ENCODE measurements around the gene BACH1. TPM values are rescaled to one million over a fixed set of nuclear protein-coding genes. Genes with fewer than 3 reads are reported as not detected.

The BACH1 gene
- total RNA-seq, 1 donor from 2014 or later: 93.1 TPM

DNA sequence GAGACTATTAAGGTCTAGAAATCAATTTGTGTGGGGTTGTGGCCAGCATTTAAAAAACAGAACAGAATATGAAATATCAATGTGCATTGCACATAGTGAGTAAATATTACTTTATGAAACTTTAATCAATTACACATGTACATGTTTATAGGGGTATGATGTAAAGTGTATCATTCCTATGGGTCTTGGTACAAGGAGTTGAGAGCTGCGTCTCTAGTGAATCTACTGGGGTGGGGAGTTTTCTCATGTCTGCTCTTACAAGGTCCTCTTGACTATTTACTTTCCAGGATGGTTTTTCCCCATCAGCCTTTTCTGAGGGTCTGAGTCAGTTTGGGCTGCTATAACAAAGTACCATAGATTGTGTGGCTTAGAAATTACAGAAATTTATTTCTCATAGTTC is 75.8 kb downstream of the BACH1 start:
- Histone ChIP-seq H3K27me3 (ENCODE audit: insufficient read depth, low read length) (no peaks in the 10 kb centered on the region), H3K9me3 (ENCODE audit: insufficient read depth, low read depth, low read length) (no peaks in the 10 kb centered on the region), H3K4me1 (ENCODE audit: insufficient read depth, low read length) (no peaks in the 10 kb centered on the region), H4K20me1 (ENCODE audit: insufficient read depth, low read length) (no peaks in the 10 kb centered on the region), H3K9ac (ENCODE audit: low read length) (no peak overlapping the region), H3K36me3 (ENCODE audit: insufficient read depth, low read length) (peaks cover 16% of the 10 kb centered on the region), H3K4me2 (ENCODE audit: low read length) (no peak overlapping the region), H3K79me2 (ENCODE audit: insufficient read depth, low read length) (no peaks in the 10 kb centered on the region), H3K4me3 (ENCODE audit: insufficient read depth, low read depth, low read length) (no peak overlapping the region), H2AFZ (ENCODE audit: low read depth, low read length) (no peak overlapping the region), H3K27ac (ENCODE audit: low read depth, low read length) (no peak overlapping the region)
- no peaks in the 10 kb centered on the region for H3K27me3 Mint-ChIP-seq (ENCODE audit: low read depth, unreplicated experiment)
- H3K9me3 Mint-ChIP-seq (ENCODE audit: unreplicated experiment): no peaks in the 10 kb centered on the region
- H3K4me1 Mint-ChIP-seq (ENCODE audit: low read depth, unreplicated experiment): peaks cover 3% of the 10 kb centered on the region
- H3K27ac Mint-ChIP-seq (ENCODE audit: unreplicated experiment): no peak overlapping the region
- FAIRE-seq: no peak
- TF ChIP-seq, protein P1, sequence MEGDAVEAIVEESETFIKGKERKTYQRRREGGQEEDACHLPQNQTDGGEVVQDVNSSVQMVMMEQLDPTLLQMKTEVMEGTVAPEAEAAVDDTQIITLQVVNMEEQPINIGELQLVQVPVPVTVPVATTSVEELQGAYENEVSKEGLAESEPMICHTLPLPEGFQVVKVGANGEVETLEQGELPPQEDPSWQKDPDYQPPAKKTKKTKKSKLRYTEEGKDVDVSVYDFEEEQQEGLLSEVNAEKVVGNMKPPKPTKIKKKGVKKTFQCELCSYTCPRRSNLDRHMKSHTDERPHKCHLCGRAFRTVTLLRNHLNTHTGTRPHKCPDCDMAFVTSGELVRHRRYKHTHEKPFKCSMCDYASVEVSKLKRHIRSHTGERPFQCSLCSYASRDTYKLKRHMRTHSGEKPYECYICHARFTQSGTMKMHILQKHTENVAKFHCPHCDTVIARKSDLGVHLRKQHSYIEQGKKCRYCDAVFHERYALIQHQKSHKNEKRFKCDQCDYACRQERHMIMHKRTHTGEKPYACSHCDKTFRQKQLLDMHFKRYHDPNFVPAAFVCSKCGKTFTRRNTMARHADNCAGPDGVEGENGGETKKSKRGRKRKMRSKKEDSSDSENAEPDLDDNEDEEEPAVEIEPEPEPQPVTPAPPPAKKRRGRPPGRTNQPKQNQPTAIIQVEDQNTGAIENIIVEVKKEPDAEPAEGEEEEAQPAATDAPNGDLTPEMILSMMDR (IDR thresholded peaks at IDR 0.05; ENCODE audit: insufficient read depth, low read depth, low read length): no peak
- TF ChIP-seq EZH2 (IDR thresholded peaks at IDR 0.05; ENCODE audit: insufficient read depth, low read length): no peak
- H3K36me3 Mint-ChIP-seq (ENCODE audit: low read depth, unreplicated experiment): peaks cover 17% of the 10 kb centered on the region
- DNase-seq (ENCODE audit: low read depth): no peak
- no peak overlapping the region for H3K4me3 Mint-ChIP-seq (ENCODE audit: unreplicated experiment)

GRCh38 chr21:29376556-29376955 is 77.8 kb downstream of the BACH1 start:
- Mint-ChIP-seq H3K4me1 (ENCODE audit: low read depth, unreplicated experiment) (peaks cover 4% of the 10 kb centered on the region), H3K9me3 (ENCODE audit: unreplicated experiment) (no peaks in the 10 kb centered on the region), H3K27ac (ENCODE audit: unreplicated experiment) (peak overlapping the region; percentile 62), H3K36me3 (ENCODE audit: low read depth, unreplicated experiment) (peaks cover 17% of the 10 kb centered on the region), H3K27me3 (ENCODE audit: low read depth, unreplicated experiment) (no peaks in the 10 kb centered on the region), H3K4me3 (ENCODE audit: unreplicated experiment) (no peak overlapping the region)
- Histone ChIP-seq H3K27ac (ENCODE audit: low read depth, low read length) (no peak overlapping the region), H3K36me3 (ENCODE audit: insufficient read depth, low read length) (peaks cover 8% of the 10 kb centered on the region), H3K27me3 (ENCODE audit: insufficient read depth, low read length) (no peaks in the 10 kb centered on the region), H3K4me3 (ENCODE audit: insufficient read depth, low read depth, low read length) (no peak overlapping the region), H3K79me2 (ENCODE audit: insufficient read depth, low read length) (no peaks in the 10 kb centered on the region), H4K20me1 (ENCODE audit: insufficient read depth, low read length) (no peaks in the 10 kb centered on the region), H3K9ac (ENCODE audit: low read length) (no peak overlapping the region), H3K4me2 (ENCODE audit: low read length) (no peak overlapping the region), H3K4me1 (ENCODE audit: insufficient read depth, low read length) (peaks cover 4% of the 10 kb centered on the region), H2AFZ (ENCODE audit: low read depth, low read length) (no peak overlapping the region), H3K9me3 (ENCODE audit: insufficient read depth, low read depth, low read length) (no peaks in the 10 kb centered on the region)
- DNase-seq (ENCODE audit: low read depth) (no peak), FAIRE-seq (no peak)
- TF ChIP-seq, protein P1 (IDR thresholded peaks at IDR 0.05; ENCODE audit: insufficient read depth, low read depth, low read length): peak; percentile 30
- no peak for TF ChIP-seq EZH2 (IDR thresholded peaks at IDR 0.05; ENCODE audit: insufficient read depth, low read length)

DNA sequence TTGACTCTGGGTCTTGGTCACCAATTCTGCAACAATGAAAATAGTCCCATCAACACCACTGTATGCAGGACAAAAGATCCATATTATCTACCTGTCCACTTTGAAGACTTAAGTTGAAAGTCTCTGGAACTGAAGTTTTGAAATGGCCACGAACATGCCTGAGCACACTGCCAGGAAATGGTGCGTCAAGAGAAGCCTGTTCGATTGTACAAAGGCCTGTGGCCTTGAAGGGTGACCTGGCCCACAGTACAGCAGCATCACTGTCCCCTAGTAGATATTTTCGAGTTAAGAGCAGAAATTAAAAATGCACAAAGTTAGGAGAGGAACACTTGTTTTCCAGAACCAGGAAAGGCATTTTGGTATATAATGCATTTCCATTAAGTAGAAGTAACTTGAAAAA is 78.5 kb downstream of the BACH1 start:
- no peak overlapping the region for H2AFZ ChIP-seq (ENCODE audit: low read depth, low read length)
- H3K27ac Mint-ChIP-seq (ENCODE audit: unreplicated experiment): no peak overlapping the region
- H3K36me3 Mint-ChIP-seq (ENCODE audit: low read depth, unreplicated experiment): peaks cover 17% of the 10 kb centered on the region
- no peaks in the 10 kb centered on the region for H4K20me1 ChIP-seq (ENCODE audit: insufficient read depth, low read length)
- H3K27me3 Mint-ChIP-seq (ENCODE audit: low read depth, unreplicated experiment): no peaks in the 10 kb centered on the region
- H3K79me2 ChIP-seq (ENCODE audit: insufficient read depth, low read length): no peaks in the 10 kb centered on the region
- no peak overlapping the region for H3K4me3 Mint-ChIP-seq (ENCODE audit: unreplicated experiment)
- peaks cover 11% of the 10 kb centered on the region for H3K4me1 ChIP-seq (ENCODE audit: insufficient read depth, low read length)
- H3K27me3 ChIP-seq (ENCODE audit: insufficient read depth, low read length): no peaks in the 10 kb centered on the region
- TF ChIP-seq EZH2 (IDR thresholded peaks at IDR 0.05; ENCODE audit: insufficient read depth, low read length): no peak
- TF ChIP-seq, protein P1 (IDR thresholded peaks at IDR 0.05; ENCODE audit: insufficient read depth, low read depth, low read length): no peak
- FAIRE-seq (no peak), DNase-seq (ENCODE audit: low read depth) (no peak)
- H3K27ac ChIP-seq (ENCODE audit: low read depth, low read length): no peak overlapping the region
- no peaks in the 10 kb centered on the region for H3K9me3 ChIP-seq (ENCODE audit: insufficient read depth, low read depth, low read length)
- no peak overlapping the region for H3K4me3 ChIP-seq (ENCODE audit: insufficient read depth, low read depth, low read length)
- H3K9ac ChIP-seq (ENCODE audit: low read length): no peak overlapping the region
- no peaks in the 10 kb centered on the region for H3K9me3 Mint-ChIP-seq (ENCODE audit: unreplicated experiment)
- peaks cover 8% of the 10 kb centered on the region for H3K36me3 ChIP-seq (ENCODE audit: insufficient read depth, low read length)
- H3K4me2 ChIP-seq (ENCODE audit: low read length): no peak overlapping the region
- H3K4me1 Mint-ChIP-seq (ENCODE audit: low read depth, unreplicated experiment): peaks cover 10% of the 10 kb centered on the region

Data from astrocyte (in vitro differentiated cells and primary cell).